ENCODE data around the gene FES. TPM values are rescaled to one million over a fixed set of nuclear protein-coding genes. Genes with fewer than 3 reads are reported as not detected.

FES gene
- polyA plus RNA-seq, 3 donors, result 140 to 260 (median 157) TPM

GRCh38 chr15:90892023-90892422 is 7.7 kb downstream of the FES start:
- no peak for DNase-seq
- Histone ChIP-seq H2AFZ (ENCODE audit: insufficient read depth, low read depth, low read length, poor library complexity, severe bottlenecking) (no peak overlapping the region), H3K4me2 (replicated peaks; ENCODE audit: extremely low read depth, low read length, poor library complexity, severe bottlenecking) (no peak overlapping the region), H3K27ac (ENCODE audit: low read depth in 1 of 2, low read length in 2 of 2) (no peak overlapping the region), H3K27me3 (ENCODE audit: control insufficient read depth in 2 of 2, insufficient read depth in 2 of 2, low read length in 2 of 2) (no peaks in the 10 kb centered on the region), H3K4me1 (ENCODE audit: control insufficient read depth in 1 of 2, insufficient read depth in 2 of 2, low read length in 2 of 2) (peaks cover 32 to 44% of the 10 kb centered on the region in 2 donors), H3K9me3 (replicated peaks in 1 of 2; ENCODE audit: control insufficient read depth in 1 of 2, insufficient read depth in 1 of 2, low read length in 2 of 2) (no peaks in the 10 kb centered on the region), H3K9ac (ENCODE audit: insufficient read depth, low read length, poor library complexity, severe bottlenecking) (no peak overlapping the region), H4K20me1 (ENCODE audit: insufficient read depth, low read length) (peaks cover 99% of the 10 kb centered on the region), H3K4me3 (replicated peaks in 1 of 3; ENCODE audit: low read depth in 2 of 3, low read length in 3 of 3) (no peak overlapping the region), H3K36me3 (replicated peaks in 1 of 2; ENCODE audit: control insufficient read depth in 1 of 2, insufficient read depth in 2 of 2, low read length in 2 of 2) (peaks cover 90 to 91% of the 10 kb centered on the region in 2 donors), H3K79me2 (ENCODE audit: insufficient read depth, low read length) (peaks cover 66% of the 10 kb centered on the region)
- Mint-ChIP-seq H3K9me3 (no peaks in the 10 kb centered on the region), H3K36me3 (peaks cover 66 to 92% of the 10 kb centered on the region in 2 donors), H3K4me1 (peaks cover 34% of the 10 kb centered on the region), H3K4me3 (no peak overlapping the region), H3K27ac (peak overlapping the region in 5 of 7 donors; percentile 14 to 89 (median 68)), H3K27me3 (ENCODE audit: low read depth in 3 of 3) (peaks cover 0 to 1% (median 0%) of the 10 kb centered on the region in 3 donors)
- no peak for TF ChIP-seq CTCF (IDR thresholded peaks at IDR 0.05)
- intact Hi-C loops (cut with micrococcal nuclease), result no loop called here
- 95% methylated on average over 8 of the region's 11 CpGs for WGBS (ENCODE audit: insufficient coverage)

GRCh38 chr15:90892498-90893174 is 8.3 kb downstream of the FES start:
- H4K20me1 ChIP-seq (ENCODE audit: insufficient read depth, low read length), result peaks cover 96% of the 10 kb centered on the region
- no peaks in the 10 kb centered on the region for H3K9me3 ChIP-seq (replicated peaks in 1 of 2; ENCODE audit: control insufficient read depth in 1 of 2, insufficient read depth in 1 of 2, low read length in 2 of 2)
- no peak overlapping the region for H3K9ac ChIP-seq (ENCODE audit: insufficient read depth, low read length, poor library complexity, severe bottlenecking)
- Mint-ChIP-seq H3K36me3 (peaks cover 62 to 88% of the 10 kb centered on the region in 2 donors), H3K4me1 (peaks cover 34% of the 10 kb centered on the region), H3K27ac (peak overlapping the region in 5 of 7 donors; percentile 46 to 89 (median 69)), H3K9me3 (no peaks in the 10 kb centered on the region), H3K4me3 (no peak overlapping the region), H3K27me3 (ENCODE audit: low read depth in 3 of 3) (peaks cover 0 to 2% (median 0%) of the 10 kb centered on the region in 3 donors)
- H3K4me2 ChIP-seq (replicated peaks; ENCODE audit: extremely low read depth, low read length, poor library complexity, severe bottlenecking), result no peak overlapping the region
- H3K36me3 ChIP-seq (replicated peaks in 1 of 2; ENCODE audit: control insufficient read depth in 1 of 2, insufficient read depth in 2 of 2, low read length in 2 of 2), result peaks cover 83 to 85% of the 10 kb centered on the region in 2 donors
- H3K79me2 ChIP-seq (ENCODE audit: insufficient read depth, low read length), result peaks cover 60% of the 10 kb centered on the region
- H3K27ac ChIP-seq (ENCODE audit: low read depth in 1 of 2, low read length in 2 of 2), result peak overlapping the region in 1 of 2 donors; percentile 22
- H3K4me1 ChIP-seq (ENCODE audit: control insufficient read depth in 1 of 2, insufficient read depth in 2 of 2, low read length in 2 of 2), result peaks cover 33 to 44% of the 10 kb centered on the region in 2 donors
- intact Hi-C loops (cut with micrococcal nuclease), result no loop called here
- H2AFZ ChIP-seq (ENCODE audit: insufficient read depth, low read depth, low read length, poor library complexity, severe bottlenecking), result no peak overlapping the region
- no peaks in the 10 kb centered on the region for H3K27me3 ChIP-seq (ENCODE audit: control insufficient read depth in 2 of 2, insufficient read depth in 2 of 2, low read length in 2 of 2)
- 97% methylated on average over 20 of the region's 29 CpGs for WGBS (ENCODE audit: insufficient coverage)
- no peak overlapping the region for H3K4me3 ChIP-seq (replicated peaks in 1 of 3; ENCODE audit: low read depth in 2 of 3, low read length in 3 of 3)
- no peak for DNase-seq
- no peak for TF ChIP-seq CTCF (IDR thresholded peaks at IDR 0.05)
